HG03175 (cell line): ENCODE data around the gene GPR161.

Source experiments
- ATAC-seq: cut with Tn5 transposase; IDR thresholded peaks from one replicate; pipeline ENCODE4 v1.9.1; 2021; ENCODE audit warnings: mild to moderate bottlenecking, moderate library complexity; ENCODE audit not compliant: unreplicated experiment

The GPR161 gene

GRCh38 chr1:168050307-168050706 lies 86.4 kb downstream of the GPR161 start:
- ATAC-seq: no peak

- ATAC-seq: no peak
Observed at GRCh38 chr1:168045311-168045710, 91.4 kb downstream of the GPR161 start.

GRCh38 chr1:168042362-168042761 lies 94.4 kb downstream of the GPR161 start:
- no peak for ATAC-seq

DNA sequence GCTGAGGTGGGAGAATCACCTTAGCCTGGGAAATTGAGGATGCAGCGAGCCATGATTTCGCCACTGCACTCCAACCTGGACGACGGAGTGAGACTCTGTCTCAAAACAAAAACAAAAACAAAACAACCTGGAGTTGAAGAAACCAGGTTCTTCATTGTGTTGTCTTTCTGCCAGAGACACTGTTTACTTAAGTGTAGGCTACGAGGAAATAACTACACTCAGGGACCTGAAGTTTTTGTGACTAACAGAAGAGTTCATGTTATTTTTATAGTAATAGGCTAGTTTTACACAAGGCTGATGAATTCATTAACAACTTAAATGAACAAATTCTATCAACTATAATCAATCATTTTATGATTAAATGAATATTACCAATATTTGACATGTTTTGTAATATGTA lies 101.4 kb downstream of the GPR161 start:
- no peak for ATAC-seq

- ATAC-seq: no peak
Observed at GRCh38 chr1:168032029-168032428, 104.7 kb downstream of the GPR161 start.

DNA sequence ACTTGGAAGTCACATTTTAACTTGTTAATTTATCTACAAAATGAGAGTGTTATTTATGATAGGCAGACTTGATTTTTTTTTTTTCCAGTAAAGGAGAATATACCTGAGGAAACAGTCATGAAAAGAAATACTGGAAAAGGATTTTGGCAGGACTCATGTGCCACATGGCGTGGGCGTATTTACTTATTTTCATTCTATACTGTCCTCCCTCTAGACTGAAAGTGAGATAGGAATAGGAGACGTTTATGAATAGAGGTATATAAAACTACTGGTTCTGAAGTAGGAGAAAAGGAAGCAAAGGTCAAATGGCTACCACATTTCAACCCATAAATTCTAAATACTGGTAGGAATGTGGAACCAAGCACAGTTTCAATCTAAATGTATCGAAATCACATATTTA lies 105.1 kb downstream of the GPR161 start:
- ATAC-seq: no peak

GRCh38 chr1:168031198-168031597 lies 105.5 kb downstream of the GPR161 start:
- ATAC-seq: no peak
